GM18861 (cell line): Measurements from ENCODE around the gene EMCN.
"Not testable (repeated sequence)": the region's sequence is repeated elsewhere in the genome, so short reads cannot be mapped to it uniquely, and the experiment has no call there.

Experiments
- ATAC-seq: cut with Tn5 transposase; IDR thresholded peaks from one replicate; pipeline ENCODE4 v1.9.1; 2021; ENCODE audit not compliant: unreplicated experiment

EMCN gene, protein sequence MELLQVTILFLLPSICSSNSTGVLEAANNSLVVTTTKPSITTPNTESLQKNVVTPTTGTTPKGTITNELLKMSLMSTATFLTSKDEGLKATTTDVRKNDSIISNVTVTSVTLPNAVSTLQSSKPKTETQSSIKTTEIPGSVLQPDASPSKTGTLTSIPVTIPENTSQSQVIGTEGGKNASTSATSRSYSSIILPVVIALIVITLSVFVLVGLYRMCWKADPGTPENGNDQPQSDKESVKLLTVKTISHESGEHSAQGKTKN

DNA sequence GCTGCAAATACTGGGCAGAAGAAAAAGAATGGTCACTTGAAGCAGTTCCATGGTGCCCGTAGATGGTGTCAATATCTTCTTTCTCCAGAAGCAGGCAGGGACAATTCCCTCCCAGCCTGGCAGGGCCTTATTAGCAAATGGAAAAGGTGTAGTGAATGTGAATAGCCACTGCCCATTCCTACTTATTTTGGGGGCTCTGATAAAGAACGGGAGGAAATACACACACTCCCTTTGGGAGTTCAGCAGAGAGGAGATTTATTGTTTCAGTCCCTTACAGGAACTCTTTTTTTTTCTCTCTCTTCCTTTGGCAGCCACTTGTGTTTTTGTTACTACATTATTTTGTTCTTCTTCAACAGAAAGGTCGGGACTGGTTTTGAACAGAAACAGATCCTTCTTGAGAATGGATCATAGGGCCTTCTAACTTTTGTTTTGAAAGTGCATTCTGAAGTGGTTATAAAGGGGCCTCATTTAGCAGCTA lies at the start of gene EMCN:
TSS of gene EMCN (minus strand) at position 159 of the 478 bp plus-strand sequence. CDS start at position 51, 108 bp downstream.
- no peak for ATAC-seq

DNA sequence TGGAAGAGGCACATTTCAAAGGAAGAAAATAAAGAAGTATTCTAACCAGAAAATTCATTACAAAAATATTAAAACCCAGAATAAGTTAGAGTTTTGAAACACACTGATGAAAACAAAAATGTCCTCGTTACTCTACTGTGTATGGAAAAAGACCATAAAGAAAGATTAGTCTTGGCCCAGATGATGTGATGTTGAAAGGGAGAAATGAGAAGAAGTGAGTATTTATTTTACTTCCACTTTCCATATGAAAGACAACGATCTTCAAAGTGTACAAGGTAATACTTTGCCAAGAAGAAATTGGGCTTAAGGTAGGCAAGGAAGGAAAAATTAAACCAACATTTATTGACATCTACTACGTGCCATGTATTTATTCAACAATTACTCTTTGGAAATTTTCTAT lies 48.6 kb upstream of the EMCN start:
- no peak for ATAC-seq

DNA sequence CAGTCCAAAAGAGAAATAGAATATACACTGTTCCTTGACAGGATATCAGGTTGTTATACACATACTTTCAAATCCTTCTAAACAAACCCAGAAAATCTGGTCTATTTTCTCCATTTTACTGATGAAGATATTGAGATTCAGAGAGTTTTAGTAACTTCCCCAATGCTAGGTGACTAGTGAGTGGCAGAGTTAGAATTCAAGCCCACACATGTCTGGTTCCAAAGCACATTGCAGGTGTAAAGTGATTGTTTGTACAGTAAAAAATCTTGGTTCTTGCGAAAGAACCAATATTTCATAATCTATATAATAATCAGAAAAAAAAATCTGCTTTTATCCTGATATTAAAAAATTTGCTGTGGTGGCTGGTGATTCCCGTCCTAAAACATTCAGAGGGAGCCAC lies 39.5 kb upstream of the EMCN start:
- no peak for ATAC-seq

DNA sequence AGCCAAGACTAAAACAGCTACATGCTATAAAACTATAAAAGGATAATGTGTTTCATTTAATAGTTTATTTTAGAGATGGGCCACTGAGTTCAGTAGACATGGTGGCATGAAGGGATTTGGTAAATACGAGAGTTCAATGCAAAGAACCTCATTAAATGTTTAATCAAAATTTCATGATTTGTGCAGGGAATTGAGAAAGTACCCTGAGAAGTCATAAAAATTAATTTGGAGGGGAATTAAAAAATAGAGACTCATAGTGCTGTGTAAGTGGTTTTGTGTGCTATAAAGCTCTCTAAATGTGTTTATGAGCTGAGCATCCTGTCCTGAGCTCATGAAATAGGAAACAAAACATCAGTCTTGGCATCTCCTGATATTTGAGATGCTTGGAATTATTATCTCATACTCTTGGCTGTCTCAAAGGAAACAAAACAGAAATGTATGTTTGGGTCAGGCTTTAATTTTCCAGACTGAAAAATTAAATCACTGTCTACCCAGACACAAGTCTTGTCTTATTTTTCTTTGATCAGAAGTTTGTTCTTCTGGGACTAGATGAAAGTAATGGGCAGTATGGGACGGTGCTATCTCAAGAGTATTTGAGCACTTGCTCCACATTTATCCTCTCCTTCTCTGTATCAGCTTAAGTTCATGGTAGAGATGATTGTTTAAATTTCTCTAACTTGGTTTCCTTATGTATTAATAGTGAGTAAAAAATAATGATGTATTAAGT lies 38.0 kb upstream of the EMCN start:
- ATAC-seq, result no peak

DNA sequence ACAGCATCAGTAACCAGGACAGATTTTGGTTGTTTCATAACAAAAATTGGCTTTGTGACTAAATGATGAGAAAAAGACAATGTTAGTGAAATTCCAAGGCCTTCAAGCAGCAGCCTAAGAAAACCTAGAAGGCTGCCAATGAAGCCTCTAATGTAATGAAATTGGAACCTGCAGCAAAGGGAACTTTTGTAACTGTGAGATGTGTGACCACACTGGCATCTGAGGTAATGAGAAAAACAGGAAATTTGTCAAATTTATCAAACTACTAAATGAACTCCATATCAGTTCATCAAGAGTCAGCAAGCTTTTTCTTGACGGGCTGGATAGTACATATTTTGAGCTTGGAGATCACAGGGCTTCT lies 30.4 kb upstream of the EMCN start:
- no peak for ATAC-seq

DNA sequence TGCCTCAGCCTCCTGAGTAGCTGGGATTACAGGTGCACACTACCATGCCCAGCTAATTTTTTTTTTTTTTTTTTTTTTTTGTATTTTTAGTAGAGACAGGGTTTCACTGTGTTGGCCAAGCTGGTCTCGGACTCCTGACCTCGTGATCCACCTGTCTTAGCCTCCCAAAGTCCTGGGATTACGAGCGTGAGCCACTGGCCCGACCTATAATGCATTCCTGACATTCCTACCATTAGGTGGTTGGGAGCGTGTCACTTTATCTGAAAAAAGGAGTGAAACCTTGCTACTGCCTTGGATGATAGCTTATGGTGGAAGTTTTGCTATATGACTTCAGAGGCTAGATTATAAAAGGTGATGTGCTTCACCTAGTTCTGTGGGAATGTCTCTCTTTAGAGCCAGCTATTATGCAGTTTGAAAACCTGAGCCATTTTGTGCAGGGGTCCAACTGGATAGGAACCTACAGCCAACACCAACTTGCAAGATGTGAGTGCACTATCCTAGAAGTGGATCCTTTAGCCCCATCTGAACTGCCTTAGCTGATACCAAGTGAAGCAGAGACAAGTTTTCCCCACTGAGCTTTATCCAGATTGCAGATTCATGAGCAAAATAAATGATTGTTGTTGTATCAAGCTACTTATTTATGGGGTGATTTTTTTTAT lies 29.8 kb upstream of the EMCN start:
- ATAC-seq, result no peak

DNA sequence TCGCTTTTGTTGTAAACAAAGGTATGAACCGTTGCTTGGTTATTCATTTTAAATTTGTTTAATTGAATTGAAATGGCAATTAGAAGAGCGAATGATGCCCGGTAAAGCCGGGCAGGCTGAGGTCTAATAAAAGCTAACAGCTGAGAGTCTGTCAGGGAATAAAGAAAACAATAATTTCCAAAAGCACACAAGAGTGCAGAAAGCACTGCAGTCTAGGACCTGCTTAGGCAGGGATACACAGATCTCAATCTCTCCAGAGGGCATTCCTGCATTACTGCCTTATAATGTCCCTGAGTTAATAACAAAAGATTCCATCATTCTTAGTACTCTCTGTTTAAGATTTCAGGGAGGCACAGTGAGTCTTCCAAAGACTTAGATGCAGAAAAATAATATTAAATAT lies 27.6 kb upstream of the EMCN start:
- no peak for ATAC-seq

DNA sequence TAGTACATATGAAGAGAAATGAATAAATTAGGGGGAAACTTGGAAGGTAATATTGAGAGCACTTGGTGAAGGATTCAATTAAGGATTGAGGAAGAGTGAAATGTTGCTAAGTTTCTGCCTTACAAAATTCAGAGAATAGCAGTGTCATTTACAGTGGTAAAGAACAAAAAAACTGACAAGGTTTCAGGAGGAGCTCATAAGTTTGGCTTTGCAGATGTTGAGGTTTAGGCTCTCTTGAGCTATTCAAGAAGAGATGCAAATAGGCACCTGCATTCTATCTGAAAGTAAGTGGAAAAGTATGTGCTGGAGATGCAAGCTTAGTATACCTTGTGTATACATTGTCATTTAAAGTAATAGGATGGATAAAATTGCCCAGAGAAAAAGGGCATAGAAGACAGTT lies 22.3 kb upstream of the EMCN start:
- ATAC-seq, result no peak

DNA sequence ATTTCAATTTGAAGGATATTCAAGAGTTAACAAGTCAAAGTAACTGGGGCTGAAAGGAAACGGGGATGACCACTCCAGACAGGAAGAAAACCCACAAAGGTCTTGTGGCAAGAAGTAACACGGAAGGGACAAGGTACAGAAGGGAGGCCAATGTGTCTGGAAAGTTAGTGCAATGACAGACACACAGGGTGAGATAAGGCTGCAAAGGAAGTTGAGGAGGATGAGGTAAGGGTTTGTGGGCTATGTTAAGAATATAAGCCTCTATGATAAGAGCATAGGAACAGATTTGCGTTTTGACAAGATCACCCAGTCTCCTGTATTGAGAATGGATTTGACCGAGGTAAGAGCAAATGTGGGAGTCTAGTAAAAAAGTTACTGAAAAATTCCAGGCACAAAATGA lies 21.9 kb upstream of the EMCN start:
- no peak for ATAC-seq

DNA sequence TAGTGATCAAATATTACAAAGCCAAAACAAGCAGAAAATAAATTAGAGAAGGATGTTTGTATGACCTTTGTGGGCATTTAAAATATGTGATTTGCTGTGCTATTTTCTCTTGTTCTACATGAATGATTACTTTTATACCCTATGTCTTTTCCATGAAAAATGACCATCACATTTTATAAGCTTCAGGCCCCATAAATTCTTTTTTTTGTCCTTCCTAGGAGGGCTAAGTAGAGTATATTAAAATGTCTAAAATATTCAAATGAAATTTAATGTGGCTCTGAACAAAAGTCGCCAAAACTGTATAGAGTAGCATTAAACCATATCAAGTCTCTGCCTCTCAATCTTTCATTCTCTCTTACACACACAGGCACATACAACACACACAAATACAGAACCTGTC lies 15.9 kb upstream of the EMCN start:
- no peak for ATAC-seq

DNA sequence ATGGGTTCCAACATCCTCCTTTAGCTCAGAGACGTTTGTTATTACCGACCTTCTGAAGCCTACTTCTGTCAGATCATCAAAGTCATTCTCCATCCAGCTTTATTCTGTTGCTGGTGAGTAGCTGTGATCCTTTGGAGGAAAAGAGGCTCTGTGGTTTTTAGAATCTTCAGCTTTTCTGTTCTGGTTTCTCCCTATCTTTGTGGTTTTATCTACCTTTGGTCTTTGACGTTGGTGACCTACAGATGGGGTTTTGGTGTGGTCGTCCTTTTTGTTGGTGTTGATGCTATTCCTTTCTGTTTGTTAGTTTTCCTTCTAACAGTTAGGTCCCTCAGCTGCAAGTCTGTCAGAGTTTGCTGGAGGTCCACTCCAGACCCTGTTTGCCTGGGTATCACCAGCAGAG lies 12.3 kb upstream of the EMCN start:
- not testable (repeated sequence) for ATAC-seq

DNA sequence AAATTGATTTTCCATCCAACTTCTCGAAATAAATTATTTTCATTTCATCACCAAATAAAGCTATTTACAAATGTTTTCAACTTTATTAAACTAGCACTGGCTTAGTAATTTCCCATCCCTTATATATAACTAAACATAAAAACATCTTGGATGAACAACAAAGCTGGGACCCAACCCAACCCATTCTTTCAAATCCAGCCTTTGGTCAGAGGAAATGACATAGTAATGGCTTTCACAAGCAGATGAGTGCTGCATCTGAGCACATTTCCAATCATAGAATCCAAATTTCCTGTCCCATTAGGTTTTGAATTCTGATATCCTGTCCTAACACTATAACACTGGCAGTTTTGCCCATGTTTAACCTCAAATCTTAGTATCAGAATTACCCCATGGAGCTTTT lies 7.9 kb upstream of the EMCN start:
- no peak for ATAC-seq

DNA sequence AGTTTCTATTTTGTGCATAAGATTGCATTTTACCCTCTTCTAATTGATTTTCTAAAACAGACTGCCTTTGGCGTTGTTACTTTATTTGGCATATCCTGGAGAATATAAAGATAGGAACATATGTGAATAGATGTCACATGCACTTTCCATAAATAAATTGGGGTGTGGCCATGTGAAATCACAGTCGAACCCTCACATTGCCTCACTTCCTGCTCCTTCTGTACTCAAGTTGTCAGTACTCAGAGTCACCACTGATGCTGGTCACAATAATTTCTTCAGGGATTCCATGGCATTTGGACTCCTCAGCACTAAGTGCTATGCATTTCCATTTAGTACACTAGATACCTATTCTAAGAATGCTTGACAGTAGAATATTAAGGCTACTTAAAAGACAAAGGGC lies 1.4 kb upstream of the EMCN start:
- no peak for ATAC-seq

DNA sequence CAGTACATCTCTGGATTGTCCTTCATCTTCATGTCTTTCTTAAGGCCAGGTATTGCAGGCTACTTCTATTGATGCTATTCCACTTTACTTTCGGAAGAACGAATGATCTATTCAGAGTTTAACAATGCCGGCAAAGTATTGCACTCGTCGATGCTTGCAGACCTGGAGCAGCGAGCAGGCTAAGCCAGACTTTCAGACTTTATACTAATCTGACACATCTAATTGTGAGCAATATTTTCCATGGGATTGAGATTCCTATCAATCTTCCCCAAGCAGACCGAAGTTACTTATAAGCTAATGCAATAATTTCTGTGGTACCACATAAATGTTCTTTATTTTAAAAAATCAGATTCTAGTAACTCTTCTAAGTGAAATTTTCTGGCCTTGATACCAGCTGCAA lies 1.6 kb downstream of the EMCN start:
- ATAC-seq, result no peak

DNA sequence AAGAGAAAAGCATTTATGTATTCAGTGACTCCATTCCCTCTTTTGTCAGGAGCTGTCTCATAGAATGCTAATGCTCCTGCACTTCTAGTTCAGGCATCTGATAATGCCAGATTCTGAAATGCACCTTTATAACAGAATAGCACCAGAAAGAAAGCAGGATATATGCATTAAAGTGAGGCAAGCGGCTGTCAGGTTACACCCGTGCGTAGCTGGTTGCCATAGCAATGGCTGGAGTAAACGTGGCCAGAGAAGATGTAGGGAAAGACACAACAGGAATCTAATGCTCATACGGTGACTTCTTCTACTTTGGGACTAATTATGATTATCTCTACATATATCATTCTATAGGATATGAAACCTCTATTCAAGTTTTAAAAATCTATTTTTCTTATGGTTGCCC lies 5.9 kb downstream of the EMCN start:
- ATAC-seq, result no peak

DNA sequence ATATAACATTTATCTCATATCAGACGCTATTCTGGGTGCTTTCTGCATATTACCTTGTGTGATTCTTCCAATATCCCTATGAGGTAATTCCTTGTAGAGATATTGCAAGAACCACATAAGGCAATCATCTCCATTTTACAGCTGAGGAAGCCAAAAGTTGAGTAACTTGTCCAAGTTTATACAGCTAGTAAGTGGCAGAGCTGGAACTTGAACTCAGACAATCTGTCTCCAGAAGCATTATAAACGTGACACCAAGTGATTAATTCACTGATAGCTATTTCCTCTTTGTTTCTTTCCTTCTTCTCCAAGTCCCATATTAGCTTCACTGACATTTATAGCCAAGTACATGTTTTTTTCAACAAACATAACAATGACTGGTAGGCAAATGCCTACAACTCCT lies 7.3 kb downstream of the EMCN start:
- no peak for ATAC-seq

DNA sequence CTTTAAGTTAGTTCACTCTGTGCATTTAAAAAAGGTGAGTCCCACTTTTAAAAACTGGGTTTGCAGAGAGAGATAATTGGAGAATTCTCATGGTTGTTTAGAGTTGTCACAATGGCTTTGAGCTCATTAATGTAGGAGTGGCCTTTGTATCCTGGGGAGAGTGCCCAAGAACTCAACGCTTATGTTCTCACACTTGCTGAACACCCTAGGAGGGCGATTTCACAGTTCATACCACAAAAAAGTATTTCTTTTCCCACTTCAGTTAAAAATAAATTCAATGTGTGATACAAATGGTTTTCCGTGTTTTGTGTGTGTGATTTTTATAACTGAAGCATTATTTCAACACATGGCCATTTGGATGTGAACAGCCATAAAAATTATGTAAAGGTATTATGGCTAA lies 8.4 kb downstream of the EMCN start:
- ATAC-seq, result no peak

DNA sequence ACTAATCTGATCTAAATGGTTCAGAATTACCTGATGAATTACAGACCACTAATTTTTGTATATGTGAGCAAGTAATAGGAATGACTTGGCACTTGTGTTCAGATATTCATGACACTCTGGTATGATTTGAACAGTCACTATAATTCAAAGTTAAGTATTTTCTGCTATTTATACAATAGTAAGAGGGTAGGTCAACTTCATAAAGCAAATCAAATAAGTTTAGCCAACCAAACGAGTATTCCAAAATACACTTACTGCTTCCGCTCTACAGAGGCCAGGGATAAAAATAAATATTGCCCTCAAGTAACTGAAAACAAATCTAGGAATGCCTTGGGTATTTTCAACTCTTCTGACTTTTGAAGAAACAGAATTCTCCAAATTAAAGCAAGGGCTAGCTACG lies 9.1 kb downstream of the EMCN start:
- no peak for ATAC-seq

DNA sequence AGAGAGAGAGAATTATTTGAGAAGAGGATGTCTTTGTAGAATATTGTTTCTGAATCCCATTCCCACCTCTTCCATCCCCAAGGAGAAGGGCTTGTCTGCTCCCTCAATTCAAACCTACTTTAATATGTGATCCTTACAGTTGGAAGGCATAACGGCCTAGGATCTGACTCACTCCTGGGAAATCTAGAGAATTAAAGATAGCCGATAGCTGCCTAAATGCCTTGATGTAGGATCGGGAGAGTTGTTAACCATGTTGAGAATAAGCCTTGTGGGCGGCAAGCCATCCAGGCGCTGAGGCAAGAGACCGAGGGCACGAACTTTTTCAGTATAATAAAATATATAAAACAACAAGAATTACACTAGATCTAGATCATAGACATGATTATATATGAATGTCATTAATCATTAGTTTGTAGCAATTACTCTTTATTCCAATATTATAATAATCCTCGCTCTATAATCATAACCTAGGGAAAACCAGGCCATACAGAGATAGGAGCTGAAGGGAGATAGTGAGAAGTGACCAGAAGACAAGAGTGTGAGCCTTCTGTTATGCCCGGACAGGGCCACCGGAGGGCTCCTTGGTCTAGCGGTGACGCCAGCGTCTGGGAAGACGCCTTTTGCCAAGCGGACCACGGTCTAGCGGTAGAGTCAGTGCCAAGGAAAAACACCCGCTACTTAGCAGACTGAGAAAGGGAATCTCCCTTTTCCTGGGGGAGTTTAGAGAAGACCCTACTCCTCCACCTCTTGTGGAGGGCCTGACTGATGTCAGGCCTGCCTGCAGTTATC lies 13.5 kb downstream of the EMCN start:
- ATAC-seq, result no peak

DNA sequence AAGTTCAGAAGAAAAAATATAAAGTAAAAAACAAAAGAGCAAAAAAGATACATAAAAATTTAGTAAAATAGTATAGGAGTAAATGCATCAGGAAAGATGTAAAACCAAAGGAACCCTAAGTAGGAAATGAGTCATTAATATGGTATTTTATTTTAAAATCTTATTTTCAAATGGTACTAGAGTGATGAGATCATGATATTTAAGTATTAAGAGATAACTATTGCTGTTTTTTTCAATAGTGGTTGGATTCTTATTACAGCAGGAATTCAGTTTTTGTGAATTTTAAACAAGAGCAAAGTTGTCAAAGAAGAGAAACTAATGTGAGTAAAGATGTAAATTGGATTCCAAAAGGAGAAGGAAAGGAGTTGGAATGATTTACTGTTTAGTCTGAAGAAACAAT lies 20.0 kb downstream of the EMCN start:
- no peak for ATAC-seq

DNA sequence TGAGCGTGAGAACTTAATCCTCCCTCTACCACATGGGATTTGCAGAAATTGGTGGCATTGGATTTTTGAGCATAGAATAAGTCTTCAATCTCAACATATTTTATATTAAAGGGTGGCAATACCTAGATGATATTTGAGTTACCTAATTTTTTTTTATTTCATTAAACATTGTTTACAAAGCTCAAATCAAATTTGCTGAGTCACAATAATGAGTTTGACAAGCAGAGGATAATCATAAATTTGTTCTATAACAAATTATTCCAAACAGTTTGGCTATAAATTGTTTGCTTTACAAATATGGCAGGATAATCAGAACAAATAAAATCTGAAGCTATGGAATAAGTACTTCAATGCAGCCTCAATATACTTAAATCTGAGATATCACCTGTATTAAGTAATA lies 22.7 kb downstream of the EMCN start:
- no peak for ATAC-seq

DNA sequence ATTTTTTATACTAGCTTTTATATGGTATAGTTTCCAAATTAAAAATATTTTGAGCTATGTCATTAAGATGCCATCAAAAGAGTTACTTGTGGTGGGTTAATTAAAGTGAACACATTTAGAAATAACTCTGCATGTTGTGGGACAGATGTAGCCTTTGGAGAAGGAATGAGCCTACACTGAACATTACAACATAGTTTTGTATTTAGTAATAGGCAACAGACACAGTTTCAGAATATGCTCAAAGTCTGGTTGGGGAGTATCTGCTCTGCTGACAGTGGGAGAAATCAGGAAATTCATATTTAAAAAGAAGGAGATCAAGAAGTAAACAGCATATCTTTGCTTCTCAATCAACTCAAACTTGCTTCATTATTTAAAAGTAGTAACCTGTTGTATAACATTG lies 23.7 kb downstream of the EMCN start:
- ATAC-seq, result no peak
